ENCODE results near the gene TP53TG3D. TPM values are rescaled to one million over a fixed set of nuclear protein-coding genes. Genes with fewer than 3 reads are reported as not detected.
"Not testable (repeated sequence)": the region's sequence is repeated elsewhere in the genome, so short reads cannot be mapped to it uniquely, and the experiment has no call there.

Gene TP53TG3D, protein sequence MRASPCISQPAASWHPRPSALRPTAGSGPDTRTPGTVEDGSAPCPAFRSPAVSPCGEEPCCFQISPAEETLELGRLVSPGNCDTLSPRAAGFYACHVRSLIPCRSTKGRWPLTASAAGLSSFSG
- total RNA-seq (2014; rRNA removed; shearing (Covaris generic)) = 10.3 and 15.7 TPM in 2 replicates
- 9.2 and 9.9 TPM in 2 replicates for polyA plus RNA-seq (2015; cell fraction: cytosol; rRNA removed)
- polyA plus RNA-seq (2015; cell fraction: nucleus; rRNA removed) = 87.9 and 108 TPM in 2 replicates

- in situ Hi-C loops (cut with HindIII; ENCODE audit: low pct_unique_long_range_greater_than_20kb, low sequenced_read_pairs); DNase-seq (ENCODE audit: low read depth, low spot score): not testable (repeated sequence)
Measured at GRCh38 chr16:32252986-32253385, at the start of gene TP53TG3D. TSS of gene TP53TG3D (plus strand) at chr16:32253286. CDS start at chr16:32253354, 68 bp downstream.

- in situ Hi-C loops (cut with HindIII; ENCODE audit: low pct_unique_long_range_greater_than_20kb, low sequenced_read_pairs); DNase-seq (ENCODE audit: low read depth, low spot score): not testable (repeated sequence)
Measured at GRCh38 chr16:32253507-32253906, 421 bp downstream of the TP53TG3D start.

GRCh38 chr16:32261526-32261925, 8.4 kb downstream of the TP53TG3D start:
- in situ Hi-C loops (cut with HindIII; ENCODE audit: low pct_unique_long_range_greater_than_20kb, low sequenced_read_pairs); DNase-seq (ENCODE audit: low read depth, low spot score): not testable (repeated sequence)

- DNase-seq (ENCODE audit: low read depth, low spot score); in situ Hi-C loops (cut with HindIII; ENCODE audit: low pct_unique_long_range_greater_than_20kb, low sequenced_read_pairs): not testable (repeated sequence)
Measured at GRCh38 chr16:32263552-32263951, 10.5 kb downstream of the TP53TG3D start.

- DNase-seq (ENCODE audit: low read depth, low spot score); in situ Hi-C loops (cut with HindIII; ENCODE audit: low pct_unique_long_range_greater_than_20kb, low sequenced_read_pairs): not testable (repeated sequence)
Measured at GRCh38 chr16:32281910-32282309, 28.8 kb downstream of the TP53TG3D start.

DNA sequence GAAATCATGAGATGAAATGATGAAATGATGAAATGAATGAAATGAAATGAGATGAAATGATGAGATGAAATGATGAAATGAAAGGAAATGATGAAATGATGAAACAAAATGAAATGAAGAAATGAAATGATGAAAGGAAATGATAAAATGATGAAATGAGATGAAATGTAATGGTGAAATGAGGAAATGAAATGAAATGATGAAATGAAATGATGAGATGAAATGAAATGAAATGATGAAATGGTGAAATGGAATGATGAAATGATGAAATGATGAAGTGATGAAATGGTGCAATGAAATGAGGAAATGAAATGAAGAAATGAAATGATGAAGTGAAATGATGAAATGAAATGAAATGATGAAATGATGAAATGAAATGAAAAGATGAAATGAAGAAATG, 29.9 kb downstream of the TP53TG3D start:
- DNase-seq (ENCODE audit: low read depth, low spot score); in situ Hi-C loops (cut with HindIII; ENCODE audit: low pct_unique_long_range_greater_than_20kb, low sequenced_read_pairs): not testable (repeated sequence)

GRCh38 chr16:32283917-32284495, 30.9 kb downstream of the TP53TG3D start:
- DNase-seq (ENCODE audit: low read depth, low spot score); in situ Hi-C loops (cut with HindIII; ENCODE audit: low pct_unique_long_range_greater_than_20kb, low sequenced_read_pairs): not testable (repeated sequence)

DNA sequence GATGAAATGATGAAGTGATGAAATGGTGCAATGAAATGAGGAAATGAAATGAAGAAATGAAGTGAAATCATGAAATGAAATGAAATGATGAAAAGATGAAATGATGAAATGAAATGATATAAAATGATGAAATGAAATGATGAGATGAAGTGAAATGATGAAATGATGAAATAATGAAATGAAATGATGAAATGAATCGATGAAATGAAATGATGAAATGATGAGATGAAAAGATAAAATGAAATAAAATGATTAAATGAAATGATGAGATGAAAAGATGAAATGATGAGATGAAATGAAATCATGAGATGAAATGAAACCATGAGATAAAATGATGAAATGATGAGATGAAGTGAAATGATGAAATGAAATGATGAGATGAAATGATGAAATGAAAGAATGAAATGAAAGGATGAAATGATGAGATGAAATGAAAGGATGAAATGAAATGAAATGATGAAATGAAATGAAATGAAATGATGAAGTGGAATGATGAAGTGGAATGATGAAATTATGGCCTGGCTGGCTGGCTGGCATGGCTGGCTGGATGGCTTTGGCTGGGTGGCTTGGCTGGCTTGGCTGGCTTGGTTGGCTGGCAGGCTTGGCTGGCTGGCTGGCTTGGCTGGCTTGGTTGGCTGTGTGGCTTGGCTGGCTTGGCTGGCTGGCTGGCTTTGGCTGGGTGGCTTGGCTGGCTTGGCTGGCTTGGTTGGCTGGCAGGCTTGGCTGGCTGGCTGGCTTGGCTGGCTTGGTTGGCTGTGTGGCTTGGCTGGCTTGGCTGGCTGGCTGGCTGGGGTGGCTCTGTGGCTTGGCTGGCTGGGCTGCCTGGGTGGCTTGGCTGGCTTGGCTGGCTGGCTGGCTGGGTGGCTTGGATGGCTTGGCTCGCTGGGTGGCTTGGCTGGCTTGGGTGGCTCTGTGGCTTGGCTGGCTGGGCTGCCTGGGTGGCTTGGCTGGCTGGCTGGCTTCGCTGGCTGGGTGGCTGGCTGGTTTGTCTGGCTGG, 32.0 kb downstream of the TP53TG3D start:
- DNase-seq (ENCODE audit: low read depth, low spot score); in situ Hi-C loops (cut with HindIII; ENCODE audit: low pct_unique_long_range_greater_than_20kb, low sequenced_read_pairs): not testable (repeated sequence)

DNA sequence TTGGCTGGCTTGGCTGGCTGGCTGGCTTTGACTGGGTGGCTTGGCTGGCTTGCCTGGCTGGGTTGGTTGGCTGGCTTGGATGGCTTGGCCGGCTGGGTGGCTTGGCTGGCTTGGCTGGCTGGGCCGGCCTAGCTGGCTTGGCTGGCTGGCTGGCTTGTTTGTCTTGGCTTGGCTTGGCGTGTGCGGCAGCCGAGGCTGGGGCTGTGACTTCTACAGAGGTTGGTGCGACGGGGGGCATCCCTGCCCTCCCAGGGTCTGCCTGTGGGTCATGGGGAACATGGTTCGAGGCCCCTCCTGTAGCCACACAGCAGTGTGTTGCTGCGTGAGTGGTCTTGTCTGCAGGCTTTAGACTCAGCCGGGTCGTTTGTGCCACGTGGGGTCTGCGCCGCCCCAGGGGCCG, 33.1 kb downstream of the TP53TG3D start:
- in situ Hi-C loops (cut with HindIII; ENCODE audit: low pct_unique_long_range_greater_than_20kb, low sequenced_read_pairs); DNase-seq (ENCODE audit: low read depth, low spot score): not testable (repeated sequence)

- in situ Hi-C loops (cut with HindIII; ENCODE audit: low pct_unique_long_range_greater_than_20kb, low sequenced_read_pairs); DNase-seq (ENCODE audit: low read depth, low spot score): not testable (repeated sequence)
Measured at GRCh38 chr16:32287743-32288142, 34.7 kb downstream of the TP53TG3D start.

DNA sequence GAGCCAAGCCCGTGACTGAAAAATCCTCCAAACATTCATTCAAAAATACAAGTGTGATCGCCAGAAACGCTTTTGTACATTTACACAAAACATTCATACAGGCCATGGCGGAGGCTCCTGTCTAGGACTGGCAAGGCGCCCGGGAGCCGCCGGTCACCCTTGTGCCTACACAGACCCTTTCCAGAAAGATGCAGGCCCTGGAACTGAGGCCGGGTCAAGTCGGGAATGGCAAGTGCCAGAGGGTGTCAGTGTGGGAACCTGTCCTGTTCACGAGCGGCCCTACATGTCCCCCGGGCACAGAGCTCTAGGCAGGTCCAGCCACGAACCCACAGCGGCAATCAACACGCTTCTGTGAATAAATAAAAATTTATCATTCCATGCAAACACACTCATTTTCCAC, 36.1 kb downstream of the TP53TG3D start:
- DNase-seq (ENCODE audit: low read depth, low spot score); in situ Hi-C loops (cut with HindIII; ENCODE audit: low pct_unique_long_range_greater_than_20kb, low sequenced_read_pairs): not testable (repeated sequence)

- in situ Hi-C loops (cut with HindIII; ENCODE audit: low pct_unique_long_range_greater_than_20kb, low sequenced_read_pairs); DNase-seq (ENCODE audit: low read depth, low spot score): not testable (repeated sequence)
Measured at GRCh38 chr16:32302776-32303175, 49.7 kb downstream of the TP53TG3D start.

Small RNA genes lying within 50 kb of the gene (small RNA-seq; reads per million reads assigned to genes)
- gene AC133485.1 (0 reads per million in 2 experiments), gene AC140878.1 (0 reads per million in 2 experiments)

All from SK-MEL-5 (cell line).